CD4-positive, alpha-beta T cell treated with Interleukin-6 at 100 ng/mL for 8 hours (primary cell): Measurements from ENCODE around the gene DAP3.
"Not testable (repeated sequence)": the region's sequence is repeated elsewhere in the genome, so short reads cannot be mapped to it uniquely, and the experiment has no call there.

Source experiments
- DNase-seq: peaks from one replicate; pipeline ENCODE4 v3.0.0-alpha.2; 2020; ENCODE audit warnings: mixed read lengths, low spot score

DAP3 gene

GRCh38 chr1:155681776-155682175 is 7.1 kb upstream of the DAP3 start:
- no peak for DNase-seq

- not testable (repeated sequence) for DNase-seq
These were observed 1.1 kb upstream of the DAP3 start for GRCh38 chr1:155687705-155688323.

- peak; percentile 87 for DNase-seq
These were observed 389 bp upstream of the DAP3 start, which contains the start of gene YY1AP1 for GRCh38 chr1:155688324-155689080. YY1AP1 (minus strand) TSS chr1:155688774; CDS start chr1:155680436, 8,338 bp downstream.

GRCh38 chr1:155691992-155692528 is 3.2 kb downstream of the DAP3 start:
- DNase-seq = no peak

- no peak for DNase-seq
These were observed 5.3 kb downstream of the DAP3 start for GRCh38 chr1:155694167-155694566.

- no peak for DNase-seq
These were observed 6.2 kb downstream of the DAP3 start for GRCh38 chr1:155695072-155695471.

- no peak for DNase-seq
These were observed 6.7 kb downstream of the DAP3 start for GRCh38 chr1:155695608-155696007.

- no peak for DNase-seq
These were observed 7.6 kb downstream of the DAP3 start for GRCh38 chr1:155696524-155696923.

- DNase-seq = no peak
These were observed 8.2 kb downstream of the DAP3 start for GRCh38 chr1:155697046-155697445.

GRCh38 chr1:155697616-155698015 is 8.7 kb downstream of the DAP3 start:
- not testable (repeated sequence) for DNase-seq

GRCh38 chr1:155698382-155699038 is 9.6 kb downstream of the DAP3 start:
- DNase-seq = no peak

GRCh38 chr1:155699062-155699461 is 10.2 kb downstream of the DAP3 start:
- not testable (repeated sequence) for DNase-seq

GRCh38 chr1:155701675-155702074 is 12.8 kb downstream of the DAP3 start:
- DNase-seq = not testable (repeated sequence)

- DNase-seq = no peak
These were observed 14.3 kb downstream of the DAP3 start for GRCh38 chr1:155703216-155703615.

- DNase-seq = not testable (repeated sequence)
These were observed 15.5 kb downstream of the DAP3 start for GRCh38 chr1:155704414-155704813.

- DNase-seq = no peak
These were observed 17.2 kb downstream of the DAP3 start for GRCh38 chr1:155706139-155706538.

GRCh38 chr1:155709391-155709790 is 20.5 kb downstream of the DAP3 start:
- no peak for DNase-seq

GRCh38 chr1:155711457-155711856 is 22.6 kb downstream of the DAP3 start:
- DNase-seq = not testable (repeated sequence)

- not testable (repeated sequence) for DNase-seq
These were observed 23.7 kb downstream of the DAP3 start for GRCh38 chr1:155712636-155713035.

GRCh38 chr1:155713075-155713474 is 24.2 kb downstream of the DAP3 start:
- no peak for DNase-seq

- not testable (repeated sequence) for DNase-seq
These were observed 26.2 kb downstream of the DAP3 start for GRCh38 chr1:155715056-155715455.

- DNase-seq = no peak
These were observed 26.9 kb downstream of the DAP3 start for GRCh38 chr1:155715777-155716176.

GRCh38 chr1:155717041-155717440 is 28.1 kb downstream of the DAP3 start:
- no peak for DNase-seq
